GM18858 (cell line): ENCODE results near the gene GLYATL1.
A peak's percentile ranks its signal among the peaks of the same experiment; 100 is the strongest.

Source experiments
- ATAC-seq: cut with Tn5 transposase; IDR thresholded peaks from one replicate; pipeline ENCODE4 v1.9.1; 2021; ENCODE audit not compliant: unreplicated experiment

The GLYATL1 gene, protein sequence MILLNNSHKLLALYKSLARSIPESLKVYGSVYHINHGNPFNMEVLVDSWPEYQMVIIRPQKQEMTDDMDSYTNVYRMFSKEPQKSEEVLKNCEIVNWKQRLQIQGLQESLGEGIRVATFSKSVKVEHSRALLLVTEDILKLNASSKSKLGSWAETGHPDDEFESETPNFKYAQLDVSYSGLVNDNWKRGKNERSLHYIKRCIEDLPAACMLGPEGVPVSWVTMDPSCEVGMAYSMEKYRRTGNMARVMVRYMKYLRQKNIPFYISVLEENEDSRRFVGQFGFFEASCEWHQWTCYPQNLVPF

DNA sequence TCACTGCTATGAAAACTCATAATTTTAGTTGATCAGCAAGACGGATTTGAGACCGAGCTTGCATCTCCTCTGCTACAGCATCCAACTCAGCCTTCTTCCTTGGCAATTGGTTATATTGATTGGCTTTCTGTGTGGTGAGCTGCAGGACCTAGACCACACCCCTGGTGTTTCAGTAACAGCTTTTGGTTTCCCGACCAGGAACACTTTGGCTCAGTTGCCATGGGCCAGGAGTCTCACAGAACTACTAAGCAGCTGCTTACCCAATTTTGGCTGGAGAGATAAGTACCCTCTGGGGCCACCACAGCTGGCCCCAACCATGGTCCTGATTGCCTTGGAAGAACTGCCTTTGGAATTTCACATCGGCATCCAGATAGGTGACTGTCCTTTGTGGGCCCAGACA is at the start of gene GLYATL1:
GLYATL1 (plus strand) TSS at position 212 of the 400 bp plus-strand sequence. CDS start 7,600 bp downstream, outside the sequence.
- no peak for ATAC-seq

DNA sequence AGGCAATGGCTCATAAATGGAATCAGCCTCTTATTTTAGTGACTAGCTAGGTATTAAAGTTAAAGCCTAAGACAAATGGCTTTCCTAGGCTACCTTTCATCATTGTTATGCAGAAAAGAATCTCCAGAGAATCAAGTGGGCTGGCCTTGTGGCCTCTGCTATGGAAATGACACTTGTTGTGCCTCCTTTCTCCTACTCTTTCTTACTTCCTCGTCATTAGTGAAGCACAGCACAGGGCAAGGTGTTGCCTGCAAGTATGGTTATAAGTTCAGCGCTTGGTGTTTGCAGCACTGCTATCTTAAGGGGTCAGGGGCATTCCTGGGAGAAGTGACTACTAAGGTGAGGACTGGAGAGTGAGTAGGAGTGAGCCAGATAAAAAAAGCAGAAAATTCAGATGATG is 45.4 kb upstream of the GLYATL1 start:
- no peak for ATAC-seq

DNA sequence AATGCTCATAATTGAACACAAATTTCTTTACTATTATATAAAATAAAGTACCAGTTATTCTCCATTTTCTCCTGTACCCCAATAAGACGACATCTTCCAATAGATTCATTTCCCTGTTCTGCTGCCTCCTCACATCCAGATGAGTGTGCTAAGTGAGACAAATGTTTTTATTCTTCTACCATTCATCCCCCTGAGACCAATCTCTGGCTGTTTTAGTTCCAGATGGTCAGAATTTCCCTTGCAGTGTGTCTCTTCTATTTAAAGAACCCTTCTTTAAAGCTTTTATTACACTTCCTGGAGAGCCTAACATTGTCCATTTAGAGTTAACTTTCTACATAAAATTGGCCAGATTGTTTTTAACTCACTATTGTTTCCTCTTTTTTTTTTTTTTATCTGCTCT is 41.2 kb upstream of the GLYATL1 start:
- ATAC-seq = no peak

DNA sequence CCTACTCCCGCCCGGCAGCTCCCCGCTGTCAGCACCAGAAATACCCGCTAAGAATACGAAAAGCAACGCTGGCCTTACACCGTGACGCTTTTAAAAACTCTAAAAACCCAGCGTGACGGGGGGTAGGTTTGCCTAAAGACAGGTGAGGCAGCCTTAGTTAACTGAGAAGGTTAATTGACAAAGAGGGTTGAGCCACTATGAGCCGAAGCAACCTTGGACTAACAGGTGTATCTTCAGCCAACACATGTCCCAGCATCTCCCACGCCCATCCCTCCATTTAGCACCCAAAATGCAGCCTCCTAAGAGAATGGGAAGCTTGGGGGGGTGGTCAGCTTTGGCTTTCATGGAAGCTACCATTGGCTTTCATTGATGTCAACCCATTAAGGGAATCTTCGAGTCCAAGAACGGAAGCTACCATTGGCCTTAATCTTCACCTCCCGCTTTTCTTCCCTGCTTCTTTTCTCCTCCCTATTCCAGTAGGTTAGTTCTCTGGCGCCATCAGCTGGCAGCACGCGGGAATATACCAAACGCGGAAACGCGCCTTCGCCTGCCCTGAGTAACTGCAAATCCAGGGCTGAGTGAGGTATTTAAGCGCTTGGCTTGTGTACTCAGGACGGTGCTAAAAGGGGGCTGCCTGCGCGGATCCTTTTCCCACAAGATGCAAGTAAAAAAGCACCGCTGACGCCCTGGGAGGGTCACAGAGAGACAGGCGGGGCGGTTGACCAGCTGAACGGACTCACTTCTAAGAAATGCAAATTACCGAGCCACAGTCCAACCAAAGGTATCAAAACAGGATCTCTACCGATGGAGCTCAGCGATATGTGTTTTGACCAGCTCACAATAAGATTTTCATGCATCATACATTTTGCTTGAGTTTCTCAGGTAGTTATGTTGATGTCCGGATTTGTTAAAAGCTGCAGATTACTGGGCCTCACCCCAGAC is 38.5 kb upstream of the GLYATL1 start:
- peak; percentile 60 for ATAC-seq

DNA sequence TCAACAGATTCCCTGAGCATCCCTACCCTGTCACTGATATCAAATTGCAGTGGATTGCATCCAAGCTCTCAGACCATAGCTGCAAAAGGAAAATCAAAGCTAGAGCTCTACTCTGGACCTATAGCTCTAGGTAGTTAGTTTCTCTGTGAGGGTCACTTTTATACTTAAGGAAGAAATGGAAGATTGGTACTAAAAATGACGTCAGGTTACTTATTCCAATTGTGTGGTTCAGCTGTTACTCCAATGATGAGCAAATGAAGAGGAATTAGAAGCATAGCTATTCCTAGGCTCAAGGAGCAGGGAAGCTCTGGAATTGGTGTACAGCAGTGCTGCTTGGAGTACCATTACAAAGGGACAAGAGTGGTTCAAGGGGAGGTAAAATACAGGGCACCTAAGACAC is 36.4 kb upstream of the GLYATL1 start:
- ATAC-seq = no peak

DNA sequence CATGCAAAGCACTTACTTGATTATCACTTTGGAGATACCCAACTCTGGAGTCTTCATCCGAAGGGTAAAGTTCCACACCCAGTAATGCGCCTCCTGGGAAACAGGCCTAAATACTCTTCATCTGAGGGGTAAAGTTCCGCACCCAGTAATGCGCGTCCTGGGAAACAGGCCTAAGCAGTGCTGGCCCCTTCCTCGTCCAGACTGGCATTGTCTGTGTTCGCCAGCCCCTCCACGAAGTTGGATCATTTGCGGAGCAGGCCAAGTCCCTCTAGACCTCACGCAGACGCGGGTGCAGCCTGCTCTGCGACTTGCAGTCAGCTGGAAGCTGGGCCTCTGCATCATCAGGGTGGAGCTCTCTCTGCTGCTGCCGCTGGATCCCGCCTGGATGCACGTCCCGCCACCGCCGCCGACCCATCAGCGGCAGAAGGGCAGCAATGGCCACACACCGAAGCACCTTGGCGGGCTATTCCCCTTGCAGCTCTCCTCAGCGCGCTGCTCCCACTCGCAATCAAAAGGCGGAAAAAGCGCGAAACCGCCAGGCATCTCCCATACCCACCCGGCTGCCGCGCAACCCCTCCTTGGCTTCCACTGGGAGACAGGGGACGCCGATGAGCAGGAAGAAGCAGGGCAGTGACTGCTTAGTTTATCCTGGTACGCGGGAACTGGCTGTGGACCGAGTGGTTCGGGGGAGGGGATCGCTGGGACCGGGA is 34.1 kb upstream of the GLYATL1 start:
- ATAC-seq = no peak

DNA sequence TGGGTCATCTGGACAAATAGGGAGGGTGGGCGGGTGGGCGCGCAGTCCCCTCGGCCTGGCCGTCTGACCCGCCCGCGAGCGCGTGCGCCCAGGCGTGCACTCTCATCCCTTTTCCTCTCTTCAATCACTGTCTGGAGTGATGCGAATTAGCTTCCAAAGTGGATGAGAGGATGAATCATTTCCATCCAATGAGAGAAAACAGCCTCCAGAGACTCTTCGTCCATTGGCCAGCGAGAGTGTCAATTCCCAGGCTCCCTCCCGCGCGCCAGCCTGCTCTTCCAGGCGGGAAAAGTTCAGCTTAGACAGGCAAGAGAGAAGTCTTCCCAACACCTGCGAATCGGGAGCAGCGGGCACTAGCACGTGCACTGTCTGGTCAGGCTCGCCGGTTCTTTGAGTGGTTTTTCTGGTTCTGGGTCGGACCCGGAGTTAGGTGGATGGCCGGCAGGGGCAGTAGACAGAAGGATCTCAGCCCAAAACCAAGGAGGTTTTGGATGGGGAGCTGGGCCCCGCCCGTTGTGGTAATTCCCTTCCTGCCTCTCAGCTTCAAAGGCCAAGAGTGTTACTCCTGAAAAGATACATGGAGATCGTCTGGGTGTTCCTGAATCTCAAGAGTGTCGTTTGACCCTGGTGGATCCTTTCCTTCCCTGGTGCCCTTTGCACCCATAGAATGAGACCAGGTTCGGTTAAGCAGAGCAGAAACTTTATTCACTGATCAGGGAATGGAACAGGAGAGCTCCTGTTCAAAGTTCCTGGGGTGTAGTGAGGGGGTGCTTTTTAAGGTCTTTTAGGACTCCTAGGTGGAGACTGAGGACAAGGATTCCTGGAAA is 33.4 kb upstream of the GLYATL1 start:
- no peak for ATAC-seq

DNA sequence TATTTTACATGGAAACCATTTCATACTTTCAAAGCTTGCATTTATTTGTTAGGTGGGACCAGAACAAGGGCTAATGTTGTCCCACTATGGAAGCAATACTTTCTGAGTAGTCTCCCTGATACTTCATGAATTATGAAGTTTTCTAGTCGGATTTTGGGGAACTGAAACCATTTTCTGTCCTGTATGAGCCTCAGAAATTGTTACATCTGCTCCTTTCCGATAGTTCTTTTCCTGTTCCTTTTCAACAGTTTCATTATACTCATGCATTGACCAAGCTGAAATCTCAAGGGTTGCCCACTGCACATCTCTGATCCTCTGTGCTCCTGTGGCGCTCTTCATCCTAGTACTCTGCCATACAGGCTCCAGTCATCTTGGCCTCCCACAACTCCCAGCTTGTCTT is 31.5 kb upstream of the GLYATL1 start:
- peak; percentile 51 for ATAC-seq

DNA sequence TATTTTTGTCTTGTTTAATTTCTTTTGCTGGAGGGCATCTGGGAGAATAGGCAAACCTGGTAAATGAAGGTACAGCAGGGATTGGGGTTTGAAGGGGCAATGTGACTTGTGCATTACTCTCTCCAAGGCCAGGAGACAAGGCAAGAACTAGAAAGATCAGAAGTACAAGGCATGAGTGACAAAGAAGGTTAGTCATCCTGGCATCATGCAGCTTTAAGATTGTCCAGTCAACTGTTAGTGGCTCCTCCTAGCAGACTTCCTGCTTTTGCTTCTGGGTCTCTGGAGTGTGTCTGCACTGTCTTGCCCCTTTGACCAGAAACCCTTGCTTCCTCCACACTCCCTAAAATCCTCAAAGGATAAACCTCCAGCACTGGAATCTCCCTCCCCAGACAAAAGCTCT is 27.2 kb upstream of the GLYATL1 start:
- no peak for ATAC-seq

DNA sequence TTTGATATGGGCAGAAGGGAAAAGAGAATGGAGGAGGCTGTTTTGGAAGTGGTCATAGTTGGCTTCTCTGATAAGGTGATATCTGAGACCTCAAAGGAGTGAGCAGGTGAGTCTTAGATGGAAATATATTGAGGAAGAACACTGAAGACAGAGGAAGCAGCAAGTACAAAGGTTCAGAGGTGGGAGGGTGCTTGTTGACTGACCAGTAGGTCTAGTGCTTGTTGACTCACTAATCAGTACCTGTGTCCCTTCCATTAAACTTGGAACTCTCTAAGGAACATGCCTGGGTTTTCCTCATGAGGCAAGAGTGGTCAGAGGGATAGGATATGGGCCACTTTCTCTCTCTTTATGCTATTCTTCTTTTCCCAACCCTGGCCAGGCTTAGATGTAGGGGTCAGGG is 25.6 kb upstream of the GLYATL1 start:
- no peak for ATAC-seq

DNA sequence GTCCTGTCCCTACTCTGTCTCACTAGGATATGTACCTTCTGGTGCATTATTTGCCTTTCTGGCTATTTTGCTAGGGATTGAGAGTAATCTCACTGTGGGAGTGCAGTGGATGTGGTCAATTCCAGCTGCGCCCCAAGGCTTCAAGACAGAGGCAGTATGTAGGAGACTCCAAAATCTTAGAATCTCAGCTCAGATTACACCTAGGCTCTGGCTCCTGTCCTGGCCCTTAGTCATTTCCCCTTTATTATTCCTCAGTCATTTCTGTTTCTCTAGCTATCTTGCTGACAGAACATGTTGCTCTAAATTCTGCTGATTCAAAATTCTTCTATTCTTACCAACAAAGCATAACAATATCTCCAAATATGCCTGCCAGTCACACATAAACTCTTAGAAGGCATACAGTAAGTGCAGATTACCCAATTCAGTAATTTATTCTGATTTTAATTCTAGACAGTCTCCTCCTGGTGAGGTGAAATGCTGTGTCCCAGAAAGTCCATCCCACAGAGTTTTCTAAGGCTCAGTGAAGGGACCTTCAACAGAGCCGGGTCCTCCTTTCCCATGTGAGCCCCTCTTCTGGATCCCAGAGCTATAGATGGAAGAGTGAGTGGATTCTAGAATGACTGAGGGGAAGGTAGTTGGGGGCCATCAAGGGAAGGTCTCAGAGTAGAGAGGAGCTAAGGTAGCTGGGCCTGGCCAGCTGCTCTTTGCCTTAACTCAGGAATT is 24.3 kb upstream of the GLYATL1 start:
- no peak for ATAC-seq

DNA sequence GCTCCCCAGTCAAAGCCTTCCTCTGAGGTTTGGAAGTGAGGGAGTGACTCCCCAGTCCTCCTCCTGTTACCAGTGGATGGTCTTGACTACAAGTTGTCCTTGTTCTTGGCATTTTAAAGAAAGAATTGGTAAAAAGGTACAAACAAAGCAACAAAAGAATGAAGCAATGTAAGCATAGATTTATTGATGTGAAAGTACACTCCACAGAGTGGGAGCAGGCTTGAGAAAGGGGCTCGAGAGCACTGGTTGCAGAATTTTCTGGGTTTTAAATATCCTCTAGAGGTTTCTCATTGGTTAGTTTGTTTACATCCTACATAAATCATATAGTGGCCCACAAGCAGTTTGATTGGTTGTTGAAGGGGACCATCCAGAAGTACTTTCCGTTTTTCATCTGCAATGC is 22.7 kb upstream of the GLYATL1 start:
- no peak for ATAC-seq

DNA sequence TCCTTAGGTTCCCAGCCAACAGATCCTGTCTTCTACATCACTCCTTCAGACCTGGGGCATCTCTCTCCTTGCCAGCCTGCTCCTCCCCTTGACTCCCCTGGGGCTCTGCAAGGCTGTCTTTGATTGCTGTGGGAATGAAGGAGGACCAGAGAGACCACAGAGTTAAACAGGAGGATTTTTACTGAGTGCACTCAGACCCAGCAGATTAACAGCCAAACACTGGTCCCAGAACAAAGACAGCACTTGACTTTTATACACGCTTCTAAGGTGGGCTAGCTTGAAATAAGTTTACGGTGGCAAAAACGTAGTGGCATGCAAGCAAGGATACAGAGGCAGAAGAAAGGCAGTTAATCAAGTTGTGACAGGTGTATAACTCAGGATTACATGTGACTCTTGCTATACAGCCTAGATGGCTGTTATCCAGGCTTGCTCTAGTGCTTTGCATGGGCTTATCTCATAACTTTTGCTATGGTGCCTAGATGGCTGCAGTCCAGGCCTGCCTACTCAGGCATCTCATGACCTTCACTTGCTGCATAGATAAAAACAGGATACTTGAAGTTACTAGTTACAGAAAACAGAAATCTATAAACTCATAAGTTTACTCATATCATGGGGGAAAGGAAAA is 22.0 kb upstream of the GLYATL1 start:
- no peak for ATAC-seq

DNA sequence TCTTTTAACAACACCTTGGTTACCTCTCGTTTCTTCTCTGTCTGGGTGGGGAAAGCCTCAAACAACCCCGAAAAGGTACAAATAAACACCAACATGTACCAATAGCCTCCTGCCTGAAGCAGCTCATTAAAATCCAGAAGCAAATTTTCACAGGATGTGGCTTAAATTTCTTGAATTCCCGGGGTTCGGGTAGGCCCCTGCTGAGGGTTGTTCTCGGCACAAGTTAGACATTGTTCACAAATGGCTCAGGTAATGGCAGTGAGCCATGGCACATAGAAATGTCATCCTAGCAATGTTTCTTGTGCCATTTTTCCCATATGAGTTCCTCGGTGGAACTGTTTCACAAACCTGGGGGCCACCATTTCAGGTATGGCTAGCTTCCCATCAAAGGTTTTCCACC is 19.7 kb upstream of the GLYATL1 start:
- no peak for ATAC-seq

DNA sequence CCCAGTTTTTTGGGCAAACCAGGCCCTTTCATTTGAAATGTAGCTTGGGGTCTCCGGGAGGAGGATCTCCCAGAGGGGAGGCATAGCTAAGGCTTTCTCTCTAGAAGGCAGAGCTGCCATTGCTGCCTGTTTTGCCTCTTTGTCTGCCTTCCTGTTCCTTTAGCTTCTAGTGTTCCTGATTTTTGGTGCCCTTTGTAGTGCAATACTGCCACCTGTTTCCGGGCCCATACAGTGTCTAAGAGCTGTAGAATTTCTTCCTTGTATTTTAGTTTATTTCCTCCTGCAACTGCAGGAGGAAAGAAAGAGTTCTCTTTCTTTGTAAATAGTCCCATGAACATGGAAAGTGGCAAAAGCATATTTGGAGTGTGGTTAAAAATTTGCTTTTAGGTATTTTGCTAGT is 19.3 kb upstream of the GLYATL1 start:
- no peak for ATAC-seq

DNA sequence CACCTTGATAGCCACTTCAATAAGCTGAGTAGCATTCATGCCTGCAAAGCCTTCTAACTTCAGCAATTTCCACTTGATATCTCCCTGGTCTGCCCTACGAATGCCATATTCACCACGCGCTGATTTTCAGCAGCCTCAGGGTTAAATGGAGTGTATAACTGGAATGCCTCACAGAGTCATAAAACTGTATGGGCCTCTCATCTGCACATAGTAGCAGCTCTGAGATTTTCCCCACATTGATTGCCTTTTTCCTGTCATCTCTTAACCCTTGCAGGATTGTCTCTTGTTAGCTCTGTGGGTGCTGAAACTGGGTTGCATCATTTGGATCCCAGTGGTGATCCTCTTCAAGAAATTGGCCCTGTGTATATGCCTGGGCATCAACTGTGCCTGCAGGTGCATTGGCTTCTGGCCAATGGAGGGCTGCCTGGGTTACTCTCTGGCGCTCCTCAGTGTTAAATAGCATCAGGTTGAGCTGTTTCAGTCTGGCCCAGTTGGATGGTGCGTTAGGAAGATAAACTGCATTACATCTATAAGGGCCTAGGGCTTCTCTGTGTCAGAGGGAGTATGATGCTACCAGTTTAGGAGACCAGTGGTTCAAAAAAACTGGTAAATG is 17.4 kb upstream of the GLYATL1 start:
- ATAC-seq = no peak

DNA sequence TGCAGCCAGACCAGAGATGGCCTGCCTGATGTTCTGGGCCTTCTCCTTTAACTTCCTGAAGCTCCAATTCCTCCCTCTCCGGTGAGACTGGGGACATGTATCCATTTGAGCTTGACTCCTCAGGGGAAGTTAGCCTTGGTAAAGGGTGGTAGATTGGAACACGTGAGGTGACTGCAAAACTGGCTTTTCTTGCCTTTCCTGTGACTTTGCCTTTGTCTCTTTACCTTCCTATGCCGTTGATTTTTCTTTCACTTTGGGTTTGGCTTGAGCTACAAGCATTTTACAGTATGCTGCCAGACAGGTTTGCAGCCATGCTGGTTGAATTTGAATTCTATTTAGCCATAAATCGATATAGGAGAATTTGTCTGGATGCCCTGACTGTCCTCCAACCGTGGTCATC is 16.8 kb upstream of the GLYATL1 start:
- ATAC-seq = no peak

DNA sequence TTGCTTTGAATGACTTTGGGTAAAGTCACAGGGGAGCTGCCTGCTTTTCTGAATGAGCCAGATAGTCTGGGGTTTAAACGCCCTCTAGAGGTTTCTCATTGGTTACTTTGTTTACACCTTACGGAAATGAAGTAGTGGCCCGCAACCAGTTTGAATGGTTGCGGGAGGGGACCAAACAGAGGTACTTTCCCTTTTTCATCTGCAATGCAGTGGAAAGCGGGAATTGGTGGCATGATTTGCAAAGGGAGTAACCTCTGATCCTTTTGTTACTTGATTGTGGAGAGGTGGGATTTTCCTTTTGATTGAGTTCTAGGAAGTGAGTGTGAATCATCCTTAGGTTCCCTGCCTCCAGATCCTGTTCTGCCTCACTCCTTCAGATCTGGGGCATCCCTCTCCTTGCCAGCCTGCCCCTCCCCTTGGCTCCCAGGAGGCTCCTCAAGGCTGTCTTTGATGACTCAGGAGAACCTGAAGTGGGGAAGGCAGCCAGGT is 15.9 kb upstream of the GLYATL1 start:
- peak; percentile 91 for ATAC-seq

DNA sequence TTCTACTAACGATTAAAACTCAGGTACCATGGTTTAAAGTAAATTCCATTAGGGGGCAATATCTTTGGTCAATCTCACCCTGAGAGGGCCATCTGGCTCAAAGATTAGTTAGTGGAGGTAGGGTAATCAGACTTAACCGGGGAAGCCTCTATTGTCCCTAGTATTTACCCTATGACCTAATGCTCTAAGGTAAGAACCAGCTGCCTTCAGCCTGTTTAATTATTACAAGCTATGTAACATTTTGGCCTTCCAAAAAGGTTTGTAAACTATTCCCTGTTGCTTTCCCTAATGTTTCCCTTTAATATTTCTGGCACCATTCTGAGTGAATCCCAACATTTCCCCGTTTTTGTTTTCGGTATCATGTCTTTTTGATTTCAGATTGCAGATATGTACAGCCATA is 15.1 kb upstream of the GLYATL1 start:
- no peak for ATAC-seq
